Hepatocyte (in vitro differentiated cells): ENCODE data around the gene SLC9A5. TPM values are rescaled to one million over a fixed set of nuclear protein-coding genes. Genes with fewer than 3 reads are reported as not detected.
A peak's percentile ranks its signal among the peaks of the same experiment; 100 is the strongest.

Source experiments
- DNase-seq: peaks from one replicate; pipeline ENCODE4 v3.0.0-alpha.2; 2016; ENCODE audit warnings: low spot score
- H2AFZ ChIP-seq: fragments of 200-600 bp; sonication (generic); 2 replicates; pipeline ENCODE4 v1.6.0; 2016; ENCODE audit warnings: antibody characterized with exemption, mild to moderate bottlenecking
- H3K27ac ChIP-seq: fragments of 200-600 bp; sonication (generic); 2 replicates; pipeline ENCODE4 v1.5.1; 2016; ENCODE audit warnings: mild to moderate bottlenecking
- H3K27me3 ChIP-seq: fragments of 200-600 bp; sonication (generic); 2 replicates; pipeline ENCODE4 v1.6.1; 2016
- H3K36me3 ChIP-seq: fragments of 200-600 bp; sonication (generic); replicated peaks from 2 replicates; pipeline ENCODE4 v1.5.1; 2016; ENCODE audit warnings: low read depth; ENCODE audit not compliant: insufficient read depth
- H3K4me1 ChIP-seq: fragments of 200-600 bp; sonication (generic); 2 replicates; pipeline ENCODE4 v1.5.1; 2016; ENCODE audit warnings: mild to moderate bottlenecking, moderate library complexity; ENCODE audit not compliant: insufficient read depth
- H3K4me2 ChIP-seq: fragments of 200-600 bp; sonication (generic); 2 replicates; pipeline ENCODE4 v1.6.0; 2016
- H3K4me3 ChIP-seq: fragments of 200-600 bp; sonication (generic); 2 replicates; pipeline ENCODE4 v1.5.1; 2016; ENCODE audit warnings: mild to moderate bottlenecking
- H3K79me2 ChIP-seq: fragments of 200-600 bp; sonication (generic); 2 replicates; pipeline ENCODE4 v1.6.0; 2017; ENCODE audit warnings: mild to moderate bottlenecking
- H3K9me2 ChIP-seq: fragments of 200-600 bp; sonication (generic); replicated peaks from 2 replicates; pipeline ENCODE4 v1.6.0; 2017; ENCODE audit warnings: mild to moderate bottlenecking; ENCODE audit not compliant: insufficient read depth
- H3K9me3 ChIP-seq: fragments of 200-600 bp; sonication (generic); 2 replicates; pipeline ENCODE4 v1.5.1; 2016; ENCODE audit warnings: low read depth, mild to moderate bottlenecking
- H4K20me1 ChIP-seq: fragments of 200-600 bp; sonication (generic); 2 replicates; pipeline ENCODE4 v1.6.0; 2016; ENCODE audit warnings: mild to moderate bottlenecking; ENCODE audit not compliant: insufficient read depth, poor library complexity, severe bottlenecking
- EZH2 ChIP-seq: fragments of 200-600 bp; sonication (generic); IDR thresholded peaks from 2 replicates; pipeline ENCODE4 v1.6.1; 2016; ENCODE audit warnings: antibody characterized with exemption, mild to moderate bottlenecking, borderline replicate concordance
- EZH2phosphoT487 ChIP-seq: fragments of 200-600 bp; sonication (generic); IDR thresholded peaks from one replicate; pipeline ENCODE4 v1.6.1; 2018; ENCODE audit warnings: antibody characterized with exemption, mild to moderate bottlenecking, low read depth, moderate library complexity; ENCODE audit not compliant: unreplicated experiment, severe bottlenecking
- WGBS: methylation state at CpG from one replicate; pipeline ENCODE4 v1.1.6; 2016; ENCODE audit warnings: low lambda C conversion rate; ENCODE audit errors: missing lambda C conversion rate; 5-methylcytosine and 5-hydroxymethylcytosine counted together
- polyA plus RNA-seq: library from polyadenylated mRNA; unstranded; fragments of >200 nt; fragmentation: Nextera tagmentation; extraction: Ambion mirVana; gene quantifications from 2 replicates; pipeline ENCODE4 v1.2.1, GENCODE V29; 2016
- total RNA-seq: library from RNA; depleted of rRNA; stranded (reverse); fragments of >200 nt; gene quantifications from 2 replicates; pipeline ENCODE4 v1.2.3, GENCODE V29; 2014
- TF ChIP-seq, protein P1 (sequence below): fragments of 200-600 bp; sonication (generic); IDR thresholded peaks from 2 replicates; pipeline ENCODE4 v1.5.1; 2016; ENCODE audit warnings: antibody characterized with exemption, mild to moderate bottlenecking; ENCODE audit not compliant: poor library complexity

SLC9A5 gene, protein sequence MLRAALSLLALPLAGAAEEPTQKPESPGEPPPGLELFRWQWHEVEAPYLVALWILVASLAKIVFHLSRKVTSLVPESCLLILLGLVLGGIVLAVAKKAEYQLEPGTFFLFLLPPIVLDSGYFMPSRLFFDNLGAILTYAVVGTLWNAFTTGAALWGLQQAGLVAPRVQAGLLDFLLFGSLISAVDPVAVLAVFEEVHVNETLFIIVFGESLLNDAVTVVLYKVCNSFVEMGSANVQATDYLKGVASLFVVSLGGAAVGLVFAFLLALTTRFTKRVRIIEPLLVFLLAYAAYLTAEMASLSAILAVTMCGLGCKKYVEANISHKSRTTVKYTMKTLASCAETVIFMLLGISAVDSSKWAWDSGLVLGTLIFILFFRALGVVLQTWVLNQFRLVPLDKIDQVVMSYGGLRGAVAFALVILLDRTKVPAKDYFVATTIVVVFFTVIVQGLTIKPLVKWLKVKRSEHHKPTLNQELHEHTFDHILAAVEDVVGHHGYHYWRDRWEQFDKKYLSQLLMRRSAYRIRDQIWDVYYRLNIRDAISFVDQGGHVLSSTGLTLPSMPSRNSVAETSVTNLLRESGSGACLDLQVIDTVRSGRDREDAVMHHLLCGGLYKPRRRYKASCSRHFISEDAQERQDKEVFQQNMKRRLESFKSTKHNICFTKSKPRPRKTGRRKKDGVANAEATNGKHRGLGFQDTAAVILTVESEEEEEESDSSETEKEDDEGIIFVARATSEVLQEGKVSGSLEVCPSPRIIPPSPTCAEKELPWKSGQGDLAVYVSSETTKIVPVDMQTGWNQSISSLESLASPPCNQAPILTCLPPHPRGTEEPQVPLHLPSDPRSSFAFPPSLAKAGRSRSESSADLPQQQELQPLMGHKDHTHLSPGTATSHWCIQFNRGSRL
- 0.36 and 1.4 TPM in 2 replicates for total RNA-seq
- polyA plus RNA-seq = 1.5 and 2.7 TPM in 2 replicates

DNA sequence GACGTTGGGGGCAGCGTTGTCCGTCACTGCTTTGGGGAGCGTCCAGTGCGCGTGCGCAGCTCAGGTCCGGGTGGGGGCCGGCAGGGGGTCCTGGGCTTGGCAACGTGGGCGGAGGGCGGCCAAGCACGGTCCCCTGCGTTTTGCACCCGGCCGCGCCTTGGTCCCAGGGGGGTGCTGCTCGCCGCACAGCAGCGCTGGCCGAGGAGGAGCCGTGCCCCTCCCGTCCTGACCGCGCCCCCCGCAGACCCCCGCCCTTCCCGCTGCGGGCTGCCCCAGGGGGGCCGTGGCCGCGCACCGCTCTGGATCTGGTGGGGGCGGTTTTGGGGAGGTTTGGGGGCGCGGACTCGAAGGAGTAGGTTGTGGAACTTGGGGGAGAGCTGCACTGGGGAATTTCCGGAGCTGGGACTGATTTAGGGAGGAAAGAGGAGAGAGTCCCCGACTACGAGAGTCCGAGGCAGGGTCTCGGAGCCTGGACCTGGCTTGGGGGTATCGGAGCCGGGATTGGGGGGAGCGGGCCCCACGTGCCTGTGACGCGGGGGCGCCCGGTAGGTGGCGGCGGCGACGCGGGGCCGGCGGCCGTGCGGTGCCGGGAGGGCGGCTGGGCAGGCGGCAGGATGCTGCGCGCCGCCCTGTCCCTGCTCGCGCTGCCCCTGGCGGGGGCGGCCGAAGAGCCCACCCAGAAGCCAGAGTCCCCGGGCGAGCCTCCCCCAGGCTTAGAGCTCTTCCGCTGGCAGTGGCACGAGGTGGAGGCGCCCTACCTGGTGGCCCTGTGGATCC lies at the start of gene SLC9A5:
Gene SLC9A5 (plus strand): TSS at position 579 of the 777 bp plus-strand sequence. CDS start 36 bp downstream, at position 615.
- Histone ChIP-seq H3K4me3 (peak within 1 kb of the TSS; percentile 70), H3K9me3 (no peaks in the 10 kb centered on the region), H3K4me2 (peak within 1 kb of the TSS; percentile 99), H3K27me3 (peaks cover 28% of the 10 kb centered on the region), H3K27ac (no peak within 1 kb of the TSS), H3K9me2 (no peaks in the 10 kb centered on the region), H4K20me1 (no peaks in the 10 kb centered on the region), H2AFZ (peak within 1 kb of the TSS; percentile 56), H3K36me3 (no peaks in the 10 kb centered on the region), H3K79me2 (peaks cover 7% of the 10 kb centered on the region), H3K4me1 (peaks cover 26% of the 10 kb centered on the region)
- WGBS = 2% methylated on average over 14 of the region's 75 CpGs
- no peak for TF ChIP-seq EZH2
- TF ChIP-seq, protein P1, sequence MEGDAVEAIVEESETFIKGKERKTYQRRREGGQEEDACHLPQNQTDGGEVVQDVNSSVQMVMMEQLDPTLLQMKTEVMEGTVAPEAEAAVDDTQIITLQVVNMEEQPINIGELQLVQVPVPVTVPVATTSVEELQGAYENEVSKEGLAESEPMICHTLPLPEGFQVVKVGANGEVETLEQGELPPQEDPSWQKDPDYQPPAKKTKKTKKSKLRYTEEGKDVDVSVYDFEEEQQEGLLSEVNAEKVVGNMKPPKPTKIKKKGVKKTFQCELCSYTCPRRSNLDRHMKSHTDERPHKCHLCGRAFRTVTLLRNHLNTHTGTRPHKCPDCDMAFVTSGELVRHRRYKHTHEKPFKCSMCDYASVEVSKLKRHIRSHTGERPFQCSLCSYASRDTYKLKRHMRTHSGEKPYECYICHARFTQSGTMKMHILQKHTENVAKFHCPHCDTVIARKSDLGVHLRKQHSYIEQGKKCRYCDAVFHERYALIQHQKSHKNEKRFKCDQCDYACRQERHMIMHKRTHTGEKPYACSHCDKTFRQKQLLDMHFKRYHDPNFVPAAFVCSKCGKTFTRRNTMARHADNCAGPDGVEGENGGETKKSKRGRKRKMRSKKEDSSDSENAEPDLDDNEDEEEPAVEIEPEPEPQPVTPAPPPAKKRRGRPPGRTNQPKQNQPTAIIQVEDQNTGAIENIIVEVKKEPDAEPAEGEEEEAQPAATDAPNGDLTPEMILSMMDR = peak; percentile 11
- DNase-seq = peak; percentile 40

DNA sequence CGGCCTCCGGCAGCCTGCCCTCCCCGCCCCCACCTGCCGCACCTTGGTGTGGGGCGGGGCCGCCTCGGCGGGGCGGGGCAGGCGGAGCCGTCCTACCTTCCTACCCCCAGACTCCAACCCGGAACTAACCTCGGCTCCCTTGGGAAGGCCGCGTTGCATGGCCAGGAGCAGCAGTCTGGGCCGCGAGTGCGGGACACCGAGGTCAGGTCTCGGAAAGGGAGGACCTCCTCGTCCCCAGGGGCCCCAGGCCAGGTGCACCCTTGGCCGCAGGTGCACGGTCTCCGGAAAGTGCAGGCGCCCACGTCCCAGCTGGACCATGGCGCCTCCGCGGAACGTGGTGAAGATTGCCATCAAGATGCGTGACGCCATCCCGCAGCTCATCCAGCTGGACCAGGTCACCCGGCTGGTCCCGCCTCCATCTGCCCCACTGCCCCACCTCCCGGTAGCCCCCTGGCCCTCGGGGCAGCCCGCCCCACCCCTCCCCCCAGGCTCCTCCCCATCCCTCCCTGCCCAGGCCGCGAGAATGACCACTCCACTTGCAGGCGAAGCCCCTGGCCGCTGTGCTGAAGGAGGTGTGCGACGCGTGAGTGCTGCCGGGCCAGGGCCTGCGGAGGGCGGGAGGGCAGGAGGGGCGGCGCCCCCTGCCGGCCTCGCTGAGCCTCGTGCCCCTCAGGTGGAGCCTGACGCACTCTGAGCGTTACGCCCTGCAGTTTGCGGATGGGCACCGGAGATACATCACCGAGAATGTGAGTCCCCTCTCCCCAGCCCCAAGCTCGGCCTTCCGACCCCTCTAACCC lies 49.6 kb upstream of the SLC9A5 start, which contains the start of gene ELMO3:
Gene ELMO3 (plus strand): TSS at position 121 of the 797 bp plus-strand sequence. CDS start 196 bp downstream, at position 317.
- peak within 1 kb of the TSS; percentile 26 for H3K4me3 ChIP-seq
- no peak within 1 kb of the TSS for H2AFZ ChIP-seq
- H3K4me1 ChIP-seq = peaks cover 5% of the 10 kb centered on the region
- WGBS = 24% methylated on average over 33 of the region's 61 CpGs
- no peaks in the 10 kb centered on the region for H3K9me3 ChIP-seq
- no peaks in the 10 kb centered on the region for H3K9me2 ChIP-seq
- peak; percentile 82 for DNase-seq
- peak within 1 kb of the TSS; percentile 78 for H3K27ac ChIP-seq
- no peak for TF ChIP-seq EZH2phosphoT487
- TF ChIP-seq EZH2 = no peak
- TF ChIP-seq, protein P1 = peak; percentile 45
- H3K4me2 ChIP-seq = peak within 1 kb of the TSS; percentile 86
- H3K36me3 ChIP-seq = no peaks in the 10 kb centered on the region
- no peaks in the 10 kb centered on the region for H3K27me3 ChIP-seq
- no peaks in the 10 kb centered on the region for H4K20me1 ChIP-seq
- peaks cover under 1% of the 10 kb centered on the region for H3K79me2 ChIP-seq

DNA sequence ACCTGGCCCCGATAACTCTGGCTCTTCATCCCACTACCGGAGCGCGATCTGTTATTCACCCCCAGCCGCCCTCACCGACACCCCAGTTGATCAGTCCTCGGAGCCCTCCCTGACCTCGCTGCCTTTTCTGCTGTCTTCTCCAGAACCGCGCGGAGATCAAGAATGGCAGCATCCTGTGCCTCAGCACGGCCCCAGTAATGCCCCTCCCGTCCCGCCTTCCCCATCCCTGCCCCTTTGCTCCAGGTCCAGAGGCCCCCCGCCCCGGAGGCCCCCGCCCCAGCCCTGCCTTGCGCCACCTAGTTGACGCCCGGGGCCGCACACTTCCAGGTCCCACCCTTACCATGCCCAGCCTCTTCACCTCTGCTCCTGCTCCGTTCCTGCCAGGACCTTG lies 49.0 kb upstream of the SLC9A5 start:
- peaks cover 5% of the 10 kb centered on the region for H3K4me1 ChIP-seq
- no peak overlapping the region for H2AFZ ChIP-seq
- H3K79me2 ChIP-seq = no peaks in the 10 kb centered on the region
- no peaks in the 10 kb centered on the region for H4K20me1 ChIP-seq
- no peaks in the 10 kb centered on the region for H3K9me2 ChIP-seq
- no peak overlapping the region for H3K27ac ChIP-seq
- H3K4me2 ChIP-seq = peak overlapping the region; percentile 86
- H3K36me3 ChIP-seq = no peaks in the 10 kb centered on the region
- H3K4me3 ChIP-seq = no peak overlapping the region
- no peak for TF ChIP-seq EZH2phosphoT487
- TF ChIP-seq, protein P1 = no peak
- no peak for TF ChIP-seq EZH2
- WGBS = 36% methylated on average over 18 of the region's 22 CpGs
- H3K9me3 ChIP-seq = no peaks in the 10 kb centered on the region
- no peak for DNase-seq
- no peaks in the 10 kb centered on the region for H3K27me3 ChIP-seq
